Measurements from ENCODE around the gene TAPT1. TPM values are rescaled to one million over a fixed set of nuclear protein-coding genes. Genes with fewer than 3 reads are reported as not detected.

TAPT1 gene
- total RNA-seq, 5 donors from 2014 or later (not counting 1 experiment from before 2014, with no cell fraction given), result 41.1 to 77.9 (median 50.3) TPM

GRCh38 chr4:16253127-16253960 is 27.1 kb upstream of the TAPT1 start:
- no CpG with 5 or more reads among the region's 2 CpGs for whole genome bisulfite sequencing (ENCODE audit: insufficient coverage)
- H3K36me3 ChIP-seq (ENCODE audit: control insufficient read depth in 2 of 2, extremely low read depth in 1 of 2, insufficient read depth in 1 of 2, low read length in 1 of 2), result peaks cover 0 to 7% of the 10 kb centered on the region in 2 donors
- no peak overlapping the region for H3K4me3 ChIP-seq (ENCODE audit: control insufficient read depth in 1 of 2, extremely low read depth in 1 of 2, low read length in 1 of 2)
- no peaks in the 10 kb centered on the region for H3K9me3 Mint-ChIP-seq
- POLR2A ChIA-PET, result no interaction called here
- H3K27me3 ChIP-seq (replicated peaks in 1 of 2; ENCODE audit: control insufficient read depth in 2 of 2, extremely low read depth in 1 of 2, insufficient read depth in 2 of 2, low read length in 1 of 2), result no peaks in the 10 kb centered on the region
- H3K36me3 Mint-ChIP-seq, result peaks cover 58% of the 10 kb centered on the region
- H3K4me3 Mint-ChIP-seq, result no peak overlapping the region
- no peak for ATAC-seq (replicated peaks in 1 of 4)
- no peak overlapping the region for H3K27ac ChIP-seq (ENCODE audit: low read length)
- H3K27ac Mint-ChIP-seq, result no peak overlapping the region
- CTCF ChIA-PET, result interaction anchor here in 1 of 2 donors (0.7 kb wide), 1 partner anchor 46 kb away, joined by 4 read pairs; no protein-coding TSS in a partner anchor
- no peaks in the 10 kb centered on the region for H3K27me3 Mint-ChIP-seq
- no peaks in the 10 kb centered on the region for H3K9me3 ChIP-seq
- H3K4me1 ChIP-seq (ENCODE audit: control insufficient read depth in 1 of 2, extremely low read depth in 1 of 2, insufficient read depth in 2 of 2, low read length in 2 of 2), result no peaks in the 10 kb centered on the region
- H3K4me1 Mint-ChIP-seq, result peaks cover 2 to 6% (median 4%) of the 10 kb centered on the region in 3 donors
- no peak for DNase-seq

GRCh38 chr4:16250661-16251365 is 24.5 kb upstream of the TAPT1 start:
- no peaks in the 10 kb centered on the region for H3K9me3 Mint-ChIP-seq
- 80% methylated on average over 3 of the region's 6 CpGs for WGBS (ENCODE audit: insufficient coverage)
- H3K27me3 Mint-ChIP-seq, result no peaks in the 10 kb centered on the region
- H3K4me3 Mint-ChIP-seq, result no peak overlapping the region
- Histone ChIP-seq H3K4me3 (ENCODE audit: control insufficient read depth in 1 of 2, extremely low read depth in 1 of 2, low read length in 1 of 2) (no peak overlapping the region), H3K27me3 (replicated peaks in 1 of 2; ENCODE audit: control insufficient read depth in 2 of 2, extremely low read depth in 1 of 2, insufficient read depth in 2 of 2, low read length in 1 of 2) (no peaks in the 10 kb centered on the region), H3K9me3 (no peaks in the 10 kb centered on the region), H3K27ac (ENCODE audit: low read length) (no peak overlapping the region), H3K4me1 (ENCODE audit: control insufficient read depth in 1 of 2, extremely low read depth in 1 of 2, insufficient read depth in 2 of 2, low read length in 2 of 2) (no peaks in the 10 kb centered on the region), H3K36me3 (ENCODE audit: control insufficient read depth in 2 of 2, extremely low read depth in 1 of 2, insufficient read depth in 1 of 2, low read length in 1 of 2) (peaks cover 0 to 3% of the 10 kb centered on the region in 2 donors)
- no peak for ATAC-seq (replicated peaks in 1 of 4)
- ChIA-PET POLR2A (no interaction called here), CTCF (interaction anchor here (0.6 to 1.2 kb wide), 2 partner anchors 48 to 351 kb away, joined by 3 read pairs; no protein-coding TSS in a partner anchor)
- peaks cover 2 to 6% (median 4%) of the 10 kb centered on the region in 3 donors for H3K4me1 Mint-ChIP-seq
- no peak overlapping the region for H3K27ac Mint-ChIP-seq
- DNase-seq, result no peak
- peaks cover 57% of the 10 kb centered on the region for H3K36me3 Mint-ChIP-seq

GRCh38 chr4:16248605-16249004 is 22.3 kb upstream of the TAPT1 start:
- H3K9me3 ChIP-seq, result no peaks in the 10 kb centered on the region
- no peaks in the 10 kb centered on the region for H3K4me1 ChIP-seq (ENCODE audit: control insufficient read depth in 1 of 2, extremely low read depth in 1 of 2, insufficient read depth in 2 of 2, low read length in 2 of 2)
- H3K36me3 ChIP-seq (ENCODE audit: control insufficient read depth in 2 of 2, extremely low read depth in 1 of 2, insufficient read depth in 1 of 2, low read length in 1 of 2), result peaks cover 0 to 6% of the 10 kb centered on the region in 2 donors
- no peaks in the 10 kb centered on the region for H3K27me3 Mint-ChIP-seq
- no peak overlapping the region for H3K4me3 ChIP-seq (ENCODE audit: control insufficient read depth in 1 of 2, extremely low read depth in 1 of 2, low read length in 1 of 2)
- no peaks in the 10 kb centered on the region for H3K27me3 ChIP-seq (replicated peaks in 1 of 2; ENCODE audit: control insufficient read depth in 2 of 2, extremely low read depth in 1 of 2, insufficient read depth in 2 of 2, low read length in 1 of 2)
- WGBS (ENCODE audit: insufficient coverage), result 100% methylated on average over 1 of the region's 2 CpGs
- H3K36me3 Mint-ChIP-seq, result peaks cover 51% of the 10 kb centered on the region
- H3K27ac Mint-ChIP-seq, result no peak overlapping the region
- H3K27ac ChIP-seq (ENCODE audit: low read length), result no peak overlapping the region
- ChIA-PET POLR2A (no interaction called here), CTCF (interaction anchor here in 1 of 2 donors (1.0 kb wide), 1 partner anchor 16 kb away, joined by 3 read pairs; no protein-coding TSS in a partner anchor)
- DNase-seq, result no peak
- no peaks in the 10 kb centered on the region for H3K9me3 Mint-ChIP-seq
- no peak overlapping the region for H3K4me3 Mint-ChIP-seq
- no peak for ATAC-seq (replicated peaks in 1 of 4)
- H3K4me1 Mint-ChIP-seq, result peaks cover 0 to 6% (median 0%) of the 10 kb centered on the region in 3 donors

- Histone ChIP-seq H3K4me1 (ENCODE audit: control insufficient read depth in 1 of 2, extremely low read depth in 1 of 2, insufficient read depth in 2 of 2, low read length in 2 of 2) (no peaks in the 10 kb centered on the region), H3K27ac (ENCODE audit: low read length) (no peak overlapping the region), H3K27me3 (replicated peaks in 1 of 2; ENCODE audit: control insufficient read depth in 2 of 2, extremely low read depth in 1 of 2, insufficient read depth in 2 of 2, low read length in 1 of 2) (no peaks in the 10 kb centered on the region), H3K9me3 (no peaks in the 10 kb centered on the region), H3K4me3 (ENCODE audit: control insufficient read depth in 1 of 2, extremely low read depth in 1 of 2, low read length in 1 of 2) (no peak overlapping the region), H3K36me3 (ENCODE audit: control insufficient read depth in 2 of 2, extremely low read depth in 1 of 2, insufficient read depth in 1 of 2, low read length in 1 of 2) (peaks cover 0 to 6% of the 10 kb centered on the region in 2 donors)
- H3K27ac Mint-ChIP-seq, result no peak overlapping the region
- POLR2A ChIA-PET, result no interaction called here
- H3K9me3 Mint-ChIP-seq, result no peaks in the 10 kb centered on the region
- no peak for ATAC-seq (replicated peaks in 1 of 4)
- H3K27me3 Mint-ChIP-seq, result no peaks in the 10 kb centered on the region
- CTCF ChIA-PET, result no interaction called here
- WGBS (ENCODE audit: insufficient coverage), result 100% methylated on average over 1 of the region's 1 CpG
- no peaks in the 10 kb centered on the region for H3K4me1 Mint-ChIP-seq
- H3K36me3 Mint-ChIP-seq, result peaks cover 48% of the 10 kb centered on the region
- DNase-seq, result no peak
- no peak overlapping the region for H3K4me3 Mint-ChIP-seq
Observed at GRCh38 chr4:16245241-16245640, 19.0 kb upstream of the TAPT1 start.

GRCh38 chr4:16243285-16243684 is 17.0 kb upstream of the TAPT1 start:
- Histone ChIP-seq H3K27ac (ENCODE audit: low read length) (no peak overlapping the region), H3K9me3 (no peaks in the 10 kb centered on the region), H3K4me3 (ENCODE audit: control insufficient read depth in 1 of 2, extremely low read depth in 1 of 2, low read length in 1 of 2) (no peak overlapping the region), H3K36me3 (ENCODE audit: control insufficient read depth in 2 of 2, extremely low read depth in 1 of 2, insufficient read depth in 1 of 2, low read length in 1 of 2) (peaks cover 0 to 6% of the 10 kb centered on the region in 2 donors), H3K27me3 (replicated peaks in 1 of 2; ENCODE audit: control insufficient read depth in 2 of 2, extremely low read depth in 1 of 2, insufficient read depth in 2 of 2, low read length in 1 of 2) (no peaks in the 10 kb centered on the region), H3K4me1 (ENCODE audit: control insufficient read depth in 1 of 2, extremely low read depth in 1 of 2, insufficient read depth in 2 of 2, low read length in 2 of 2) (no peaks in the 10 kb centered on the region)
- no peak overlapping the region for H3K27ac Mint-ChIP-seq
- no peaks in the 10 kb centered on the region for H3K9me3 Mint-ChIP-seq
- no peak overlapping the region for H3K4me3 Mint-ChIP-seq
- CTCF ChIA-PET, result interaction anchor here in 1 of 2 donors (0.6 kb wide), 1 partner anchor 1432 kb away, joined by 3 read pairs; no protein-coding TSS in a partner anchor
- peaks cover 44% of the 10 kb centered on the region for H3K36me3 Mint-ChIP-seq
- H3K27me3 Mint-ChIP-seq, result no peaks in the 10 kb centered on the region
- POLR2A ChIA-PET, result no interaction called here
- ATAC-seq (replicated peaks in 1 of 4) (no peak), DNase-seq (no peak)
- WGBS (ENCODE audit: insufficient coverage), result 100% methylated on average over 2 of the region's 4 CpGs
- no peaks in the 10 kb centered on the region for H3K4me1 Mint-ChIP-seq

- H3K9me3 Mint-ChIP-seq, result no peaks in the 10 kb centered on the region
- H3K4me1 Mint-ChIP-seq, result no peaks in the 10 kb centered on the region
- ChIA-PET POLR2A (no interaction called here), CTCF (no interaction called here)
- Histone ChIP-seq H3K36me3 (ENCODE audit: control insufficient read depth in 2 of 2, extremely low read depth in 1 of 2, insufficient read depth in 1 of 2, low read length in 1 of 2) (peaks cover 0 to 3% of the 10 kb centered on the region in 2 donors), H3K4me1 (ENCODE audit: control insufficient read depth in 1 of 2, extremely low read depth in 1 of 2, insufficient read depth in 2 of 2, low read length in 2 of 2) (no peaks in the 10 kb centered on the region), H3K9me3 (no peaks in the 10 kb centered on the region), H3K27ac (ENCODE audit: low read length) (no peak overlapping the region), H3K4me3 (ENCODE audit: control insufficient read depth in 1 of 2, extremely low read depth in 1 of 2, low read length in 1 of 2) (no peak overlapping the region), H3K27me3 (replicated peaks in 1 of 2; ENCODE audit: control insufficient read depth in 2 of 2, extremely low read depth in 1 of 2, insufficient read depth in 2 of 2, low read length in 1 of 2) (no peaks in the 10 kb centered on the region)
- H3K27me3 Mint-ChIP-seq, result no peaks in the 10 kb centered on the region
- H3K36me3 Mint-ChIP-seq, result peaks cover 28% of the 10 kb centered on the region
- H3K27ac Mint-ChIP-seq, result no peak overlapping the region
- H3K4me3 Mint-ChIP-seq, result no peak overlapping the region
- DNase-seq (no peak), ATAC-seq (replicated peaks in 1 of 4) (no peak)
Observed at GRCh38 chr4:16240300-16240699, 14.0 kb upstream of the TAPT1 start.
